HG03066 (cell line): ENCODE data around the gene RFC2.
A peak's percentile ranks its signal among the peaks of the same experiment; 100 is the strongest.
"Not testable (repeated sequence)": the region's sequence is repeated elsewhere in the genome, so short reads cannot be mapped to it uniquely, and the experiment has no call there.

Experiments
- ATAC-seq: cut with Tn5 transposase; IDR thresholded peaks from one replicate; pipeline ENCODE4 v1.9.1; 2021; ENCODE audit warnings: low read depth; ENCODE audit not compliant: unreplicated experiment

RFC2 gene

DNA sequence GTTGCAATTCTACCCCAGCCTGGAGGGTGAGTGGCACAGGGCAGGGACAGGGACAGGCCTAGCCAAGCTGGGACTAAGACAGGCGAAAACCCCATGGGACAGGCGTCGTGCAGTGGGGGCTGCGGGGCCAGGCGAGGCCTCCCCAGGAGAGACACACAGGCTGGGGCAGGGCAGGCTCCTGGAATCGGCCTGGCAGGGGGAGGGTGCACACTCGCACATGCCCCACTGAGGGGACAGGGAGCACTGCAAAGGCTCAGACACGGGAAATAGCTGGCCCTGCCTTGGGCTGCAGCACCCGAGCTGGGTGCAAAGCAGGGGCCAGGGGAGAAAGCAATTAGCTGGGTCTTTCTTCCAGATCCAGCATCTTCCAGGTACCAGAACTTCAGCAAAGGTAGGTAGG is 34.0 kb downstream of the RFC2 start:
- ATAC-seq: no peak

GRCh38 chr7:74219416-74219815 is 34.8 kb downstream of the RFC2 start:
- no peak for ATAC-seq

GRCh38 chr7:74218343-74218698 is 35.9 kb downstream of the RFC2 start:
- ATAC-seq: no peak

GRCh38 chr7:74217455-74218342 is 36.5 kb downstream of the RFC2 start:
- ATAC-seq: peak; percentile 53

GRCh38 chr7:74216361-74216761 is 37.8 kb downstream of the RFC2 start:
- no peak for ATAC-seq

- no peak for ATAC-seq
These were observed 38.3 kb downstream of the RFC2 start for GRCh38 chr7:74215921-74216320.

- no peak for ATAC-seq
These were observed 39.2 kb downstream of the RFC2 start for GRCh38 chr7:74214816-74215630.

DNA sequence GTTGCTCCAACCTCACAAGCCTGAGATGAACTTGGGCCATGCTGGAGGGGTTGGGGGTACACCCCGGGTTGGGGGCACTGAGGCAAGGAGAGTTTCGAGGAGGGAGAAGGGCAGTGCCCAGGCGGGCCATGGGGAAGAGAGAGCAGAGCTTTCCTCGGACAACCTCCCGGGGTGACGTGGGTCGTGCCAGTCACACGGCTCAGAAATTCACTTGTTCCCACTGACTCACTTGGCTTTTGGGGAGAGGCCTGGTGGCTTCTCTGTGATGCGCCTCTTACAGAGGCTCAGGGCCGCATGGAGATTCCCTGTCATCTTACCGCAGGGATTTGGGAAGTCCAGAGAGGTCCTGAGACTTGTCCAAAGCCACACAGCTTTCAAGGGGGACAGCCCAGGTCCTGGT is 41.5 kb downstream of the RFC2 start:
- no peak for ATAC-seq

- not testable (repeated sequence) for ATAC-seq
These were observed 46.0 kb downstream of the RFC2 start for GRCh38 chr7:74208241-74208640.

GRCh38 chr7:74207586-74207985 is 46.6 kb downstream of the RFC2 start:
- no peak for ATAC-seq

DNA sequence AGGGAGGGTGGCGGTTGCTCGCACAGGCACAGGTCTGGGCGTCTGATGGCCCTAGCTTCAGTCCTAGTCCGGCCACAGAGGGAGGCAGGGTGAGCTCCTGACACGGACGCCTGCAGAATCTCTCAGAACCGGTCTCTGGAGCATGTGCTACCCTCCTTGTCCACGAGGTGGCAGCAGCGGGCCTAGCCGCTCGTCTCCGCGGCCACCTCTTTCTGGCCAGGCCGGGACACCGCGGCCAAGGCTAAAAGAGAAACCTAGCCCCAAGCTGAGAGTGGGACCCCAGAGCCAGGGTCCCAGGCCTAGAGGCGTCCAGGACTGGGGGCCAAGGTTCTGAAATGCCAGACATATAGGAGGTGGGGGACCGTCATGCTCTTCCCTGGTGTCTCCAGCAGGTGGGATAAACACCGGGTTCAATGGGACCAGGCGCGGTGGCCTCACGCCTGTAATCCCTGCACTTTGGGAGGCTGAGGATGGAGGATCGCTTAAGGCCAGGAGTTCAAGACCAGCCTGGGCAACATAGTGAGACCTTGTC is 47.5 kb downstream of the RFC2 start:
- ATAC-seq: no peak

DNA sequence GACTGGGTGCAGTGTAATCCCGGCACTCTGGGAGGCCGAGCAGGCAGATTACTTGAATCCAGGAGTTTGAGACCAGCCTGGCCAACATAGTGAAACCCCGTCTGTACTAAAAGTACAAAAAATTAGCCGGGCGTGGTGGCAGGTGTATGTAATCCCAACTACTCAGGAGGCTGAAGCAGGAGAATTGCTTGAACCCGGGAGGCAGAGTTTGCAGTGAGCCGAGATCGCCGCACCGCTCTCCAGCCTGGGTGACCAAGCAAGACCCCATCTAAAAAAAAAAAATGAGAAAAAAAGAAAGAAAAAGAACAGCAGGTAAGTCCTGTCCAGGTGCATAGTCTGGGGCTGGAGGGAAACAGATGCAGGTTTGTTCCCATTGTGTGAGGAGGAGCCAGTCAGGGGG is 48.1 kb downstream of the RFC2 start:
- not testable (repeated sequence) for ATAC-seq

GRCh38 chr7:74203956-74204618 is 50.1 kb downstream of the RFC2 start:
- no peak for ATAC-seq

DNA sequence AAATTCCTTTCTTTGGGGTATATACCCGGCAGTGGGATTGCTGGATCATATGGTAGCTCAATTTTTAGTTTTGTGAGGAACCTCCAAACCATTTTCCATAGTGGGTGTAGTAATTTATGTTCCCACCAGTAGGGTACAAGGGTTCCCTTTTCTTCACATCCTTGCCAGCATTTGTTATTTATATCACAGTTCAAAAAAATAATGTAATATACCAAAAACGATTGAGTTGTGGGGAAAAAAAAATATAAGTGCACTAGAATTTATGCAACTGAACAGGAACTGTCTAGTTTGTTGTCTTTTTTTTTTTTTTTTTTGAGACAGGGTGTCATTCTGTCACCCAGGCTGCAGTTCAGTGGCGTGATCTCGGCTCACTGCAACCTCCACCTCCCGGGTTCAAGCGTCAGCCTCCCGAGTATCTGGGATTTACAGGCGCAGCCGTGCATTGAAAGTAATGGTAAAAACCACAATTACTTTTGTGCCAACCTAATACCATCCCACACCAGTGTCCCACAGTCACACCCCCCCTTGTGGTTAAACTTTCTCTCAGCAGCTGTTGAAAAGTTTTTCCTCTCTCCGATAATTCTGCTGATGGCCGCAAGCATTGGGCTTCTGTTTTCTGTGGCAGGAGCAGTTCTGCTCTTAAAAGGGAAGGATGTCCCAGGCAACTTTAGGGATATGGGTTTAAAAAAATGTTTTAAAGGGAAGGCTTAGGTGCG is 51.2 kb downstream of the RFC2 start:
- no peak for ATAC-seq

GRCh38 chr7:74199551-74200355 is 54.4 kb downstream of the RFC2 start:
- no peak for ATAC-seq

- no peak for ATAC-seq
These were observed 56.6 kb downstream of the RFC2 start for GRCh38 chr7:74197449-74198124.

DNA sequence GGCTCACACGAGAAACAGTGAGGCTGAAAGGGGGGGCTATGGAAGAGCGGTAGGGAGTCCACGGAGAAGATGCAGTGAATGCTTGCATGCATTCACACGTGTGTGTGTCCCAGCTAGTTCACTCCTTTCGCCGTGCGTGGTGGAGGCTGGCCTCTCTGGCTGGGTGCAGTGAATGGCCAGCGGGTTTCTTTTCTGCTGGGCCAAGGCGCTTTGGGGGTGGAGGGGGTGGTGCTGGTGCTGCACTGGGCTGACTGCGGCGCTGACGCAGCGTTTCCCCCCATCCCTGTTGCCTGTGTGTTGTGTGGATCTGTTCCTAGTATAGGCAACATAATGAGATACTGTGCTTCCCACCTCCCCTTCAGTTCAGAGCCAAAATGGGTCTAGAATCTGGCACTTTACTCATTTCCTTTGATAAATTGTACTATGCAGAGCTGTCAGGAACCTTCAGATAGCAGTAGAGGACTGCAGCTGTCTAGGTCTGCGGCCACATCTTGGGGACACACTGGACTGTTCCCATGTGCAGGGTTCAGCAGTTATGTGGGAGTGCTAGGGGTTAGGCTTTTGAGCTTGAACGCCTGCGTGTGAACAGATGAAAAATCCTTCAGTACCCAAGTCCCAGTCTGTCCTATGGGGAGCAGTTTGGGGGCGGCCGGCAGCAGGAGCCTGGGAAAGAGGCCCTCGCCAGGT is 58.1 kb downstream of the RFC2 start:
- not testable (repeated sequence) for ATAC-seq

GRCh38 chr7:74195139-74195860 is 58.9 kb downstream of the RFC2 start:
- not testable (repeated sequence) for ATAC-seq
